Measurements from ENCODE around the gene VPS13C. TPM values are rescaled to one million over a fixed set of nuclear protein-coding genes. Genes with fewer than 3 reads are reported as not detected.

Gene VPS13C
- total RNA-seq, 1 experiment from 2014 or later: 11.2 TPM

DNA sequence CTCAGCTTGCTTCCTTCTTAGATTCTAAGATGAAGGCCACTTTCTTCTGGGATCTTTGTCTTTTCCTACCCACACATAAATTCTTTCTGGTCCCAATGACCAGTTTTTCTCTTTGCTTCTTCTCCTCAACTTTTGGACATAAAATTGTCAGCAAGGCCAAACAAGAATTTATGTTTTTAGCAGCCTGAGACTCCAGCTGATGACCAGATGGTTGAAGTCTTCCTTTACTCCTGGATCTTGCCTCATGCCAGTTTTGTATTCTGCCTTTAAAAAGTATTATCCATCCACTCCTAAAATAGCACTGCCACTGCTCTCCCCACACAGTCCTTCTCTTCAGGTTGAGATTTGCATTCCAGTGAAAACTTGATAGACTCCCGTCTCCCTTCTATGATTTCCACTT, 236.0 kb downstream of the VPS13C start:
- no peak for DNase-seq (ENCODE audit: low read depth)

- no peak for DNase-seq (ENCODE audit: low read depth)
These were observed 237.7 kb downstream of the VPS13C start for GRCh38 chr15:61822511-61822910.

- DNase-seq (ENCODE audit: low read depth): no peak
These were observed 239.3 kb downstream of the VPS13C start for GRCh38 chr15:61820951-61821350.

DNA sequence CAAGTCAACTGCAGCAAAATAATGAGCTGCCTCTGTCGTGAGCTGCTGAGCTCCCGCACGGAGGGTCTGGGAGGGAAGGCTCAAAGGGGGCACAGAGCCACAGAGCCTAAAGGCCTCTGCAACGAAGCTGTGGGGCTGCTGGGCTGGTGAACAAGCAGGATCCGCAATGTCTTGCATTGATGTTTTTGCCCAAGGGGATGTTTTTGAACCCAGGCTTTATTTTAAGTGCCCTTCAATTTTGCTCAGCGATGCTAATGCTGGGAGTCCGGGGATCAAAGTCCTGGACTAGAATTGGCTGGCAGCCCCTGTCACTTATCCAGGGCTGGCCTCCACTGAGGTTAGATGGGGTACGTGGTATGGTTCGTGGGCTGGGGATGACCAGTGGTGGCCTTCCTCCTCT, 240.0 kb downstream of the VPS13C start:
- no peak for DNase-seq (ENCODE audit: low read depth)

- no peak for DNase-seq (ENCODE audit: low read depth)
These were observed 240.9 kb downstream of the VPS13C start for GRCh38 chr15:61819386-61819785.

GRCh38 chr15:61818801-61819200, 241.4 kb downstream of the VPS13C start:
- DNase-seq (ENCODE audit: low read depth): no peak

- DNase-seq (ENCODE audit: low read depth): no peak
These were observed 243.4 kb downstream of the VPS13C start for GRCh38 chr15:61816856-61817255.

DNA sequence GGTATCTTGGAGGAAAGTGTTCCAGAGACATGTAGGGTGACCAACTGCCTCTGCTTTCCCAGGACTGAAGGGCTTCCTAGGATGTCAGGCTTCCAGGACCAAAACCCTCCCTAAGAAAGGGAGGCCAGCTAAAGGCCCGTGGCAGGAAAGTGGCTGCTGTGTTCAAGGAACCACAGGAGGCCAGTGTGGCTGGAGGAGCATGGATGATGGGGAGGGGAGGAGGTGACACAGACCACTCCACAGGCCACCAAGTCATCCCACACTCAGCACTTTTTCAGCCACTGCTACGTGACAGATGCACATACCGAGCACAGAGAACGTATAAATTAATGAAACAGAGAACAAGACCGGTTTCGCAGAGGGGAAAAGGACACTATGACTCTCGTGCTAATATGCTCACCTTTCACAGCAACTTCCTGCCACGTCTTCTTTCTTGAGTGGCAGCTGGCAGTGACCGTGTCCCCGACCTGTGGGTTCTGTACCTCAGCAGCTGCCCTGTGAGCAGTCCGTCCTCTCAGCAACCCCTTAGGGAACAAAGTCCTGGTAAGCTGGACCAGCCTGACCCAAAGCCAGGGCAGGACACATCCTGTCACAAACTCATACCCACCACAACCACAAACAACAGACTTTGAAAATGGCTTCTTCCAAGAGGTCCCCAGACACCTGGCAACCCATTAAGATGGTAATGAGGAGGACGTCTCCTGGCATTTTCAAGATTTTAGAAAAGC, 244.7 kb downstream of the VPS13C start:
- DNase-seq (ENCODE audit: low read depth): no peak

DNA sequence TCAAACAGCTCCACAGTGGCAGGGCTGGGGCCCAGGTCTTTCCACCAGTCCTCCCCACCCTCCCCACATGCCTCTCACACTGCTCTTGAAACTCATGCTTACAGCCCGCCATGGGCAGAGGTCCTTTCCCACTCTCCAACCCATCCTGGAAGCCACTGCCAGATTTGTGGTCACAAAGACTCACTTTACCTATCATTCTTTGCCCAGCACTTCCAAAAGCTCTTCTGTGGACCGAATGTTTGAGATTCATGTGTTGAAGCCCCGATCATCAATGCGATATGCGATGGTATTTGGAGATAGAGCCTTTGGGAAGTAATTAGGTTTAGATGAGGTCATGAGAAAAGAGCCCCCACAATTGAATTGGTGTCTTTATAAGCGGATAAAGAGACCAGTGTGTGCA, 247.8 kb downstream of the VPS13C start:
- DNase-seq (ENCODE audit: low read depth): no peak

GRCh38 chr15:61811952-61812351, 248.3 kb downstream of the VPS13C start:
- no peak for DNase-seq (ENCODE audit: low read depth)

DNA sequence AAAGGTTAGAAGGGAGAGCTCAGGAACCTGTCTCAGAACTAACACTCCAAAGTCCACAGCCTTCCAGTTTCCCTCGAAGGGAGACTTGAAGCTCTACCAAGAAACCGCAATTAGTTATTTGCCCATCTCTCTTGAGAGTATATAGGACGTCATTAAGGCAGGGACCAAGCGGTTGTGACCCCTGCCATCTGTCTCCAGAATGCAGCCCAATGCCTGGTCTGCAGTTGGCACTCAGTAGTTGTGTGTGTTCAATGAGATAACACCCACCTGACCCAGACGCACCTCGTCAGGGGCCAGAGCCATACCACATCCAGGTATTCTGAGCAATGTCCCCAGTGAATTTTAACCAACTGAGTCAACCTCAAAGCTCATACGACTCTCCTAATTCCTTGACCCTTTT, 251.0 kb downstream of the VPS13C start:
- DNase-seq (ENCODE audit: low read depth): no peak

DNA sequence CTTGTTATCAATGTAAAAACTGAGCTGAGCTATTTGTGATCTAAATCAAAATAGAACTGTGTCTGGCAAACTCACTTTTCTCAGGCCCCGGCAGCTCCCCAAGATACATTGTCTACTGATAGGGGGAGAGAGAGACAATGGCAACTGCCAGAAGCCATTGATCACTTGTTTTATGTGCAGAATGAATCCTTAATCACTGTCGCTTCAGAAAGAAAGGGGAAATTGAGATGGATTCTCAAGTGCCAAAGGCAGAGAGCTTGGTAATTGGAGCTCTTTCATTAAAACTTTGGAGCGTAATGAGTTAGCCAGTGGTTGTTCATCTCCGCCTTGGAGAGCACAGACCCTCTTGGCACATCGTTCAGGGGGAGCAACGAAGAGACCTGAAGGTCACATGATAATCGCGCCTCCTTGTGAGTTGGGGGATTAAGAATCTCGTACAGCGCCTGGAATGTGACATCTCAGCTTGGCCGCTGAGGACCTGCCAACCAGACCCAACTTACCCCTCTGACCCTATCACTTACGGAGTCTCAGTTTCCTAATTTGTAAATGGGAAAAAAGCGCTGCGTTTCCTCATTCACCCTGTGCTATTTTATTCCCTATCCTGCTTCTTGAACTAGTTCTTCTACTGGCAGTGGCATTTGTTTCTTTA, 252.8 kb downstream of the VPS13C start:
- no peak for DNase-seq (ENCODE audit: low read depth)

Other genes starting within 250 kb of the VPS13C start
- not detected in 2 replicates for gene C2CD4A, start 6.5 kb upstream of the VPS13C start, total RNA-seq (2014; rRNA removed; shearing (Covaris generic))
- not detected in 2 replicates for gene C2CD4B, start 104.8 kb upstream of the VPS13C start, total RNA-seq (2014; rRNA removed; shearing (Covaris generic))